Germinal center (tissue), 1 donor: ENCODE data around the gene TENM3.

ENCODE experiments used
- DNase-seq: peaks from one replicate; pipeline ENCODE4 v3.0.0; 2012; ENCODE audit warnings: mixed read lengths, low spot score

The TENM3 gene

DNA sequence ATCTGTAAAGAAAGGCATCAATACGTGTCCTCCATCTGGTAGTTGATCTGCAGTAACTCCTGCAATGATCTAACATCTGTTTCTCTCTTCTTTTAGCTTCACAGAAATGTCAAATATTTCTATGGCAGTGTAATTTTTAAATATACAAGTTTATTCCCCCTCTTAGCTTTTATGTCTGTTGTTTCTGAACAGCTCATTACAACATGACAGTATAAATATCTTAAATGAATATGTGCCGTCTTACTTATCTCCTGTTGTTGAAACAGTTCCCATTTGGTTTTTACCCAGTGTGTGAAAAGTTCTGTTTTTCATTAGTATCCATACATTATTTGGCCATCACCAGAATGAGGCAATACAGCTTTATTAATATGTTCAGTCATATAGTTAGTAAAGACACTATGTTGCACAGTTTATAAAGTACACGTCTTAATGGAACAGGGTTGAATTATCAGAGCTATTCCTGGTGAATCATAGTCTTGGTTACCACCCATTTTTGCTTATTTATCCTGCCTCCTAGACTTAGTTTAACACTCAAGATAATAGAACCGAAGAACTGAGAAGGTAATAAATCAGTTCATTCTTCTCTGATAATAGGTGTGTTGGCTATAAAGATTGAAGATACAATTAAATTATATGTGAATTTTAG lies 321.6 kb downstream of the TENM3 start:
- DNase-seq, result no peak

DNA sequence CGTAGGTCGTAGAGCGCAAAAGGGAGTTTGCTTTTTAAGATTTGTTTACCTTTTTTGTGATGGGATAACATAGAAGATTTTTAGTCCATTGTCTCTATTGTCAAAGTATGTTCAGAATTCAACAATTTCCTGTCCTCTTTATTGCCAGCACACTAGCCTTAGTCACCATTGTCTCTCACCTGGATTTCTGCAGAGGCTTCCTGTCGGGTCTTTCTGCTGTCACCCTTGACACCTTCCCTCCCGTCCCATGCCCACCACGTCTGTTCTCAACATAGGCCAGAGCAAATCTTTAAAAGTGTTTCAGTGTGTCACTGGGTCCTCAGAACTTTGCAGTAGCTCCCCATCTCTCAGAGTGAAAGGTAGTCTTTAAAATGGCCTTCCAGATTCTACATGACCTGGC lies 323.9 kb downstream of the TENM3 start:
- DNase-seq, result no peak

DNA sequence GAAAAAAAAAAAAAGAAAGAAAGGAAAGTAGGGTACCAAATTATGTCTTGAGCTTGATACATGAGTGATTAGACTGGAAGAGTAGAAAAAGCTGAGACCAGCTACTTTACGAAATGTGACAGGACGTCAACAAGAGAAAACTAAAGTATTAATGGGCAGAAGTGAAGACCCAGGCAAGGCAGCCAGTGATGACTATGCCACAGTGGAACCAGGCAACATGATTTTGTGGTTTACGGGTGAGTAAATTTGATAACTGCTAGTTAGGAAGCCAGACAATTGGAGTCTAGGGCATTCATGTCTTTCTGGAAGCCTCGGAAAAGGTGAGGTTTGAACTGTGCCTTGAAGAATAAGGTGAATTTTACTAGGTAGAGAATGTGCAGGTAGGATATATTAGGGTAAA lies 326.4 kb downstream of the TENM3 start:
- DNase-seq, result no peak

DNA sequence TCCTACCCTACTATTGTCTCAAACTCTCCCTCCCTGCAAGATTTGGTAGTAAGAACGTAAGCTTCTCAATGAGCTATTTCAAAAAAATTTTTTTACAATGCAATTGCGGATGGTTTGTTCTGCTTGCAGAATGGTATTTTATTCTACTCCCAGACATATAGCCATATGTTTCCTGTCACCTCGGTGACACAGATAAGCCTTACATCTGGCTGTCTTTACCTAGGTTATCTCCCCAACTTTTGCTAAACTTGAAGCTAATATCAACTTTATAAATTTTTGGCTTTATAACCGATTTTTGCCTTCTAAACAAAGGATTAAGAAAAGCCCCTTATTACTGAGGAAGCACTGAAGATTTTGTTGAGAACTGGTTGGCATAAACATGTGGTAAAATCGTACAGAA lies 331.5 kb downstream of the TENM3 start:
- DNase-seq, result no peak

DNA sequence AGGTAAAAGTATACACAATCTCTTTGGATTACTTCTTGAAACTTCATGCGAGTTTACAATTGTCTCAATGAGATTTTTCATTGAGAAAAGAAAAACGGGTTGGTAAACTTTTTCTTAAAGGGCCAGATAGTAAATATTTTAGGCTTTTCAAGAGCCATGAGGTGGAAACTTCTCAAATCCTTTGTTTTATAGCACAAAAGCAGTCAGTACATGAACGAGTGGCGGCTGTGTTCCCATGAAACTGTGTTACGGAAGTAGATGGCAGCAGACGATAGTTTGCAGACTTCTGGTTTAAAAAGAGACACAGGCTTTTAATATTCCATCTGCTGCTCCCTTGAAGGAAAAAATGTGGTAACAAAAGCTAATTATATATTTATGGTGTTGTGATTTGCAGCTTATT lies 332.0 kb downstream of the TENM3 start:
- no peak for DNase-seq

DNA sequence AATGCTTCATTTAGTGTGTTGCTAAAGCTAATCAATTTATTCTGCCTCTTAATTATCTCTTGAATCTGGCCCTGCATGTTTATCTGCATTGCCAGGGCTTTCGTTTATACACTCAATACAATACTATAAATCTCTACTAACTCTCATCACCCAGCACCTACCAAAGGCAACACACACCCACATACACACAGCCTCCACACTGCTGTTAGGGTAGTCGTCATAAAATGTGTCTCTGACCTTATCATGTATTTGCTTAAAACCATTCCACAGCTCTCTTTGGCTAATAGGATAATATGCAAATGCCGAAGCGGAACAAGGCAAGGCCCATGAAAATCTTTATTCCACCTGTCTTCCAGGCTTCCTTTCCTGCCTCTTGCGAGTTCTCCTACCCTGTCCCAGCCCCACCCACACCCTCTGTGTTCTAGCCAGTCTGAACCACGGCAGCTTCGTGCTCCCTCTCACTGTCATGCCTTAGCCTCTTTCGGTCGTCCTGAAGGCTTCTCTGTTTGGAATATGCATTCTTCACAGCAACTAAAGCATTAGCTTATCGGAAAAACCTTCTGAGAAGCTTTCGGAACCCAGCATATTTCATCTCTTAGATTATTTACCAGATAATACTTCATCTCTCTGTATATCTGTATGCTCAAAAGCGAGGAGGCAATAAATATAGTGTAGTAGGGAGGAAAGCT lies 333.5 kb downstream of the TENM3 start:
- DNase-seq, result no peak

DNA sequence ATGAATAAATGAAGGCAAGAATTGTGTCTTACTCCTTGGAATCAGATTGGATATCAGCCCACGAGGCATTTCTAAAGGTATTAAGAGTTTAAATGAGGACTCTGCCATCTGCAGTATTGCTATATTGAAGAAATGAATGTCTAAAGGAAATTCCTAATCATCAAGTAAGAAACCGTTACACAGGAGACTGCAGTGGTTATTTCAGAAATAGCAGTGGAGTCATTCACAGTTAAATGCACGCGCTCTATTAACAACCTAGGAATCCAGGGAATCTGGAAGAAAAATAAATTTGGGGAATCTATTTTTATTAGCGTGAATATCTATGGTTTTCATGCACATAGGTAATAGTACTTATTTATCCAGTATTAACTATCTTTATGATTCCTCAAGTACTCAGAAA lies 334.2 kb downstream of the TENM3 start:
- no peak for DNase-seq

DNA sequence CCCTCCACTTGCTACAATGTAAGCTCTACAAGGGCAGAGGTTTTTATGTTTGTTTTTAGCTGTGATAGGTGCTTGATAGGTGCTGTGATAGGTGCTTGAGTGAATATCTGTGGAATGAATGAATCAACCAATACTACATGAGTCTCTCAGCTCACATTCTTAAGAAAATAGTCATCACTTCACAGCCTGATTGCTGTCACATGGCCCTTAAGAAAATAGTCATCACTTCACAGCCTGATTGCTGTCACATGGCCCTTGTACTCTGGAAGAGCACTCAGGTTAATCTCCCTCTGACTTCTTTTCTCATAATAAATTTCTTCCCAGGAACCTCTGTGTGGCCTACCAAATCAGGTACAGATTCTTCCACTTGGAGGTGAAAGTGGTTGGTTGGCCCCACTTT lies 335.2 kb downstream of the TENM3 start:
- no peak for DNase-seq

DNA sequence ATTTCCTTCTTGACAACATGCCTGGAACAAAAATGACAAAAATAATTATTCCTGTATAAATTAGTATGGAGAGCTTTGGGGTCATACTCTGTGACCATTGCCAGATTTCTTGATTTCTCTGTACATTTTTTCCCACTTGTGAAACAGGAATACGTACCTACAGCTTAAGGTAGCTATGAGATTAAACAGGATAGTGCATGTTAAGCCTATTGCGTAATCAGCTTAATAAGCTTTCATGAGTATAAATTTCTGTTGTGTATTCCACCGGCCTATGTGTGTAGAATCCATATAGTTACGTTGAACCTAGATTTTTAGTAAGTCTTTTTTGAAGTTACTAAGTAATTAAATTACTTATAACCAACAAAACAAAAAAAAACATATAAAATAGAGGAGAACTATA lies 339.0 kb downstream of the TENM3 start:
- DNase-seq, result no peak

DNA sequence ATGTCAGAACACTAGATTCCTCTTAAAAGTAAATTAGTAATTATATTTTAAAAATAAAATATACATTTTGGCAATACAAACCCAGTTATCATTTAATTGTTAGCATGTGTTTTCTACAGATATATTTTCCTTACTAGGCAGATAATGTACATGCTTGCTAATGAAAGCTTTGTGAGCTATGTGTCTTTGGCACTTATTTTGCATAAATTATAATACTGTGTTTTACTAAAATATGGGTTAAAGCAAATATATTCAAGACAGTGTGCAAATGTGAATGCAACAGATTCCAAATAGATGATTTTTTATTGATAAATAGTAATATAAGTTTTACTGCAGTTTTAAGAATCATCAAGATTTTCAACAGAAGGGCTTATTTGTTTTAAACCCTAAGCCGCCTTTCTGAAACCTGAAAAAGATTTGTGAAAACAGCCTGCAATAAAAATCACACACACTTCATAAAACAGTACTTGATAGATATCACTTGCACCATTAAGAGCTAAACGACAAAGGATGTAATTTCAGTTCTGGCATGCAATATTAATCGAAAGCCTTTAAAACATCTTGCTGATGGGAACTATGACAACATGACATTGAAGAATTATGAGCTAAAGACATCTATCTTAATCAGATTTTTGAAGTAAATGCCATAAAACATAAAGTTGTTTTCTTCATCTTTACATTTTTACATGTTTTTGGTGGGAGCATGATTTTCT lies 340.7 kb downstream of the TENM3 start:
- DNase-seq, result no peak

DNA sequence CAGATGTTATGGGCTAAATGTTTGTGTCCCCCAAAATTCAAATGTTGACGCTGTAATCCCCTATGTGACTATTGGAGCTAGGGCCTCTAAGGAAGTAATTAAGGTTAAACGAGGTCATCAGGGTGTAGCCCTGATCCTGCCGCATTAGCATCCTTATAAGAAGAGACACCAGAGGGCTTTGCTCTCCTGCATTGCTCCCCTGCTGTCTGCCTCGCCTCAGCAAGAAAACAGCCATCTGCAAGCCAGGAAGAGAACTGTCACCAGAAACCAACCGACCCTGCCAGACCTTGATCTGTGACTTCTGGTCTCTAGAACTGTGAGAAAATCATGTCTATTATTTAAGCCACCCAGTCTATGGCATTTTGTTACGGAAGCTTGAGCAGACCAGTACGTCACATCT lies 342.1 kb downstream of the TENM3 start:
- no peak for DNase-seq

DNA sequence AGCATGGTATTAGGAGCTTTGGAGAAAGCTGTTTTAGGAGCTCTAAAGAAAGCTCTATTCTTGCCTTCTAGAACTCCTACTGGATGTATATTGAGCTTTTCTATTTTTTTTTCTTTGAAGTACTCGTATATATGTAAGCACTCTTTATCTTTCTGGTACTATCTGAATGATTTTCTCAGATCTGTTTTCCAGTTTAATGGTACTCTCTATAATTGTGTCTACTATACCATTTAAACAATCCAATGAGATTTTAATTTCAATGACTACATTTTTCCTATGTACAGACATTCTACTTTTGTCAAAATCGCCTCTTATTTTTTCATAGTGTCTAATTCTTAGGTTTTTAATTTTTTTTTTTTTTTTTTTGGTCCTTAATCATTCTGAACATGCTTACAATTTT lies 345.9 kb downstream of the TENM3 start:
- DNase-seq, result no peak

DNA sequence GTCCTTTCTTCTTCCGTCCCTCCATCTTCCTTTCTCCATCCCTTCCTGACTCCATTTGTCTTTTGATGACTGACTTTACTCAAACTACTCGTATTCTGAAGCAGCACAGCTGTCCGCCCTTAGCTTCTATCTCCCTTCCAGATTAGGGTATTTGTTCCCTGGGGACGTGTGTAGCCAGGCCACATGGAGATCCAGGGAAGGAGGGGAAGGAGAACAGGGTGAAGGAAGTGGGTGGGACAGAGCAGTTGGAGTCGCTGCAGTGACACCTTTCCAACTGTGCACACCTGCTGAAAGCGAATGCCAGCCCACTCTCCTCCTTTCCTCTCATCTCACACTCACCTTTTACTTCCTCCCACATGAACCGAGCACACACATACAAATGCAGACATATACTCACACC lies 350.2 kb downstream of the TENM3 start:
- DNase-seq, result no peak

DNA sequence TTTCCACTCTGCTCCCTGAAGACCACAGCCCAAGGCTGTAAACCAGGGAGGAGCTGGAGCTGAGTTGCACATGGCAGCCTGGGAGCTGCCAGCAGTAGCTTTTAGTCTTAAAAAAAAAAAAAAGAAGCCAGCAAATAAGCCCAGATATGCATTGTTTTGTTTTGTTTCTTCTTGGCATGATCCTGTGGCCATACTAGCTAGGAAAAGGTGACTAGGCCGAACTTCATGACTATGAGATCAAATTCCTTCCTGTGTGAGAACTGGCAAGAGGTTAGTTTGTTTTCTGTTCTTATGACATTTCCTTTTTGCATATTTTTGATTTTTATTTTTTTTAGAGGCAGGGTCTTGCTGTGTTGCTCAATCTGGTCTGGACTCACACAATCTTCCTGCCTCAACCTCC lies 350.7 kb downstream of the TENM3 start:
- DNase-seq, result no peak

DNA sequence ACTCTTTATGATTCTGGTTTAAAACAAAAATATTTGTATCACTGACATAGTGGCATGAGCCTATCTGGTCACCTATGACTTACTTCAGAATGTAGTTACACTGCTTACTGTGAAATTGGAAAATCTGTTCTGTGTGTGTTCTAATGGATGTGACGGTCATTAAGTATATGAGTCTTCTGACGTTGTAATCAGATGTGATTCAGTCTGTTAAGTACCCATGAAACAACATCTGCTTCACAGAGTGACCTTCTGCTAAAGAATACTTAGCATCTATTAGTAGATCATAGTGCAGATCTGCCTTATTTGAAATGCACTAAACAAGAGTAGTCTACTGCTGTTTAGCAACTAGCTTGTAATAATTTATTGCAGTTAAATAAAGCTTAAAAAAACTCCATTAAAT lies 356.9 kb downstream of the TENM3 start:
- no peak for DNase-seq

DNA sequence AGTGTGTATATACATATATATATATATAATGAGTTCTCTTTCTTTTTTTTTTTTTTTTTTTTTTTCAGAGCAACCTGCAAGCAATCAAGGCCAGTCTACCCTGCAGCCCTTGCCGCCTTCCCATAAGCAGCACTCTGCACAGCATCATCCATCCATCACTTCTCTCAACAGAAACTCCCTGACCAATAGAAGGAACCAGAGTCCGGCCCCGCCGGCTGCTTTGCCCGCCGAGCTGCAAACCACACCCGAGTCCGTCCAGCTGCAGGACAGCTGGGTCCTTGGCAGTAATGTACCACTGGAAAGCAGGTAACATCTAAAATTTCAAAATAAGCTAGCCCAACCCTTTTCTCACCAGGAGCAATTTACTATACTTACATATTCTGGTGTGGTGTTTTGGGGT lies 357.7 kb downstream of the TENM3 start:
- DNase-seq, result no peak

DNA sequence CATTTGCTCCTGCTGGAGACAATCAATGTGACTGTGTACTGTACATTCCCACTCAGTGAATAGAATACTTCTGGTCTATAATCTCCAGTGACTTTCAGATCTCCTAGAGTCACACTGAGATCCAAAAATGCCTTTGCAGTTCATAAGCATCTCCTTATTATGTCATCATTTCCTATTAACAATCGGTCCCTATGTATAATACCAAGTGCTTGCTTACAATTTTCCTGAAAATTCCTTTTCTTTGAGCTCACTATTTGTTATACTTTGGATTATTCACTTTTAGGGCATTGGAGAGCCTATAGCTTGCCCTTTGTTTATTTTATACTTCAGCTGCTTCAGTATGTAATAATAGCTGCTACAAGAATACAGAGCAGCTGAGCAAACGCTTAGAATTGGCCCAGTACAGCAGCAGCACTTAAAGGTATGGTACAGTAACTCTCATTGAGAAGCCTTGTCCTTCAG lies 361.0 kb downstream of the TENM3 start:
- DNase-seq, result no peak

DNA sequence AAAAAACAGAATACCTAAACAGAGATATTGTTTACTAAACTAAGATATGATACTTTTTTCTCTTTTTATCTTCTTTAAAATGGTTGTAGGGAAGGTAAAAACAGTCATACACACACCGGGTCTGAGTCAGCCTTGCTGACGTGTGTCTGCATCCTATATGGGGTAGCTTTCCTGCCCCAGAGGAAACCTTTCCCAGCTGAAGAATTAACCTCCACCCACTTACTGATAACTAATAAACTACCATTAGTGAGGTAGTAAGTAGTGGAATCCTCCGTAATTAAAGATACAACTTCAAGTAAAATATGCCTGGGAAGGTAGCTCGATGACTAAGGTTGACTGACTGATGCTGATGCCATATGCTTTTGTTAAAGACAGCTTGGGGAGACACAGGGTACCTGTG lies 361.8 kb downstream of the TENM3 start:
- DNase-seq, result no peak

DNA sequence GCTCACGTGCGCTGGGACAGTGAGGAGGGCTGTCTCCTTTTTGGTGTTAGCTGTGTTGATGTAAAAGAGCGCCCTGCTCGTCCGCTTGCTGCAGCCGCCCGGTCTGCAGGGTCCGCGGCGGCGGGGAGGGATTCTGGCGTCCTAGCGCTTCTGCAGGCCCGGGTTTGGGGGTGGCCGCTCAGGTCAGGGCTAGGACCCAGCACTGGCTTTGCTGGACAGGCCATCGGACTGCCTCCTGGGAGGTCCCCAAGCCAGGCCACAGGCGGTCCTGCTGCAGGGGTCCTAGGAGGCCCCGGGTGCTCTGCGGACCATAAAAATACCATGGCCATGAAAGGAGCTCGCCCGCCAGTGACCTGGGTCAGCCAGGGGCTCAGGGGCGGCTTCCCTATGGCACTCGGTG lies 365.3 kb downstream of the TENM3 start:
- no peak for DNase-seq

DNA sequence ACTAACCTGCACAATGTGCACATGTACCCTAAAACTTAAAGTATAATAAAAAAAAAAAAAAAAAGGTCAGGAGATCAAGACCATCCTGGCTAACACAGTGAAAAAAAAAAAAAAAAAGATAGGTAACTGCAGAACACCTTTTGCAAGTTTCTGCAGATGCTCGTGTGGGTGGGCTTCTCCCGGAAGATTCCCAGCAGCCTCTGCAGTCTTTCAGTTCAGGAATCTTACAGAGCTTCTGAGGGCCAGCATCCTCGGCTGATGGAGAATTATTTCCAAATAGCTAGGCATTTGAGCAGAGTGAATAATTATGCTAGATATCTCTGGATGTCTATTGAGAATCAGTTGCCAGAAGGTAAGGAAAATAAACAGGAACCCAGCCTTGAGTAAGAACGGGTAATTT lies 373.3 kb downstream of the TENM3 start:
- no peak for DNase-seq

DNA sequence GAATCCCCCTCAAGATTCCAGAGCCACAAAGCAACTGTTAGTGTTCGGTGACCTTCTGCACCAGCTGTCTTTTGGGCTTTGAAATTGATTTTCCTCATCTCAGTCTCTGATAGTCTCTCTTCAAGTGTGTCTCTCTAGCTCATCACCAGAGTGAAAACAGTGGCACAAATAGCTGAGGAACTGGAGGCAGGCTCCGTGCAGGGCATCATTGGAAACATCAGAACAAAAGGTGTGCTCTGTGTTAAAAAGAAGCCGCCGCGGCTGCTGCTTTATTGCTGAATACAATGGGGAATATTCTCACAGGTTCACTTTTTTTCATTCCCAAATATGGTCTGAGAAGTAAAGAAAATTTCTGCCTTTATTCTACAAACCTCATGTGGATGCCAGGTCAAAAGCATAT lies 376.5 kb downstream of the TENM3 start:
- no peak for DNase-seq

DNA sequence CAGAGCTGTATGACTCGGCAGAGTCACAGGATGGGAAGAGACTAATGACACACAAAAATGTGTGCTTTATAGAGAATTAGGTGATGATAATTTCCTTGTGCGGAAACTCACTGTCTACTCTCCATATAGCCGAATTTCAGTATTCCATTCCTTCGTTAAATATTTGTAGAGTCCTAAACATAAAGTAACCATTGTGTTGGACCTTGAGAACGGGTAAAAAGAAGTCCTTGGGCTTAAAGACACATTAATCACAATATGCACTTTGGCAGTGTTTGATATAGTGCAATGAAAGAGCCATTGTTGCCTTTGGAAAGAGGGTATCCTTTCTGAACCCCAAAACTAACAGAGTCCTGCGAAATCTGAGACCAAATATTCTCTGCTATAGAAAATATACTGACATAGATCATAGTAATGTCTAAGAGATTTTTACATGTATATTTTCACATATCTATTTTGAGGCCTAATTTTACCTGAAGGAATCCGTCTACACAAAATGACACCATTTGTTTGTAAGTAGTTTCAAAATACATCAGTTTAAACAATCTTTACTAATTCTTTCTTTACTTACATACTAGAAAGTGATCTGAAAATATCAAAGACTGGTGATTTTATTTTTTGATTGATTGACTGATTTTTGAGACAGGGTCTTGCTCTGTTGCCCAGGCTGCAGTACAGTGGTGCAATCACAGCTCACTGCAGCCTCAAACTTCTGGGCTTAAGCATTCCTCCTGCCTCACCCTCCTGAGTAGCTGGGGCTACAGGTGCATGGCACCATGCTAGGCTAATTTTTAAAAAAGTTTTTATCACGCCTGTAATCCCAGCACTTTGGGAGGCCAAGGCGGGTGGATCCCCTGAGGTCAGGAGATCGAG lies 377.1 kb downstream of the TENM3 start:
- no peak for DNase-seq

DNA sequence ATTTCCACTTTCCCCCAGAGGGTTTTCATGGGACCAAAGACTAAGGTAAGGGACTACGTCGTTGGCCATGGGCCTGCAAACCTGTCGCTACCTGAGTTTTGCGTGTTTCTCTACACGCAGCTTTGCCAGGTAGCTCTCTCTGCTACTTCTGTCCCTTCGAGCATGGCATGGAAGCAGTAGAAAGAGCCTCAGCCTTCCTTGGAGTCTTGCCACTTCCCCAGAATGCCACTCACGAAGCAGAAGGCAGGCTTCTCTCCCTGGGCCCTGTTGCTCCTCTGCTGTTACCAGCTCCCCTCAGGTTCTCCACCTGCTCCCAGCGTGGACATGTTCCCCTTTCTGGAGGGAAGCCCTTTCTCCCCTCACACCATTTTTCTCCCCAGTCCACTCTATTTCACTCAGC lies 381.1 kb downstream of the TENM3 start:
- DNase-seq, result no peak
